Activated CD8-positive, alpha-beta T cell treated with anti-CD3 and anti-CD28 coated beads for 36 hours (primary cell): ENCODE measurements around the gene MDC1. TPM values are rescaled to one million over a fixed set of nuclear protein-coding genes. Genes with fewer than 3 reads are reported as not detected.

Experiments
- ATAC-seq: fragments of 200-7000 bp; cut with Tn5 transposase; one replicate; pipeline ENCODE4 v1.10.0; 2021; ENCODE audit warnings: mild to moderate bottlenecking, moderate library complexity
- CTCF ChIA-PET: fragments of 350-600 bp; sonication (Branson Sonifier 250); formaldehyde crosslinking; loops from one replicate; lab custom pipeline; 2021; ENCODE audit warnings: antibody characterized with exemption; lab: Charles Lee
- POLR2A ChIA-PET: fragments of 350-600 bp; sonication (Branson Sonifier 250); formaldehyde crosslinking; loops from one replicate; lab custom pipeline; 2021; ENCODE audit warnings: antibody characterized with exemption; lab: Charles Lee
- DNase-seq: peaks from one replicate; pipeline ENCODE4 v3.0.0-alpha.2; 2020
- H3K27ac Mint-ChIP-seq: one replicate; pipeline ENCODE4 v1.8.0; 2021; ENCODE audit warnings: mild to moderate bottlenecking, mixed read lengths
- H3K27me3 Mint-ChIP-seq: one replicate; pipeline ENCODE4 v1.8.0; 2021; ENCODE audit warnings: mixed read lengths
- H3K36me3 Mint-ChIP-seq: one replicate; pipeline ENCODE4 v1.8.0; 2021; ENCODE audit warnings: low read depth, mixed read lengths
- H3K4me1 Mint-ChIP-seq: one replicate; pipeline ENCODE4 v1.8.0; 2021; ENCODE audit warnings: low read depth, mixed read lengths
- H3K4me3 Mint-ChIP-seq: one replicate; pipeline ENCODE4 v1.8.0; 2021; ENCODE audit warnings: mild to moderate bottlenecking, moderate library complexity, mixed read lengths
- H3K9me3 Mint-ChIP-seq: one replicate; pipeline ENCODE4 v1.8.0; 2021; ENCODE audit warnings: mixed read lengths
- intact Hi-C: fragments of 100-400 bp; cut with micrococcal nuclease; formaldehyde crosslinking; loops from one replicate; pipeline ENCODE4 v1.10.0; 2022
- total RNA-seq, 2 experiments: library from RNA; stranded (reverse); gene quantifications; one replicate each; pipeline ENCODE4 v1.2.3, GENCODE V29; 2021
- TF ChIP-seq, protein P1 (sequence below): fragments of 200-600 bp; IDR thresholded peaks from one replicate; pipeline ENCODE4 v1.8.0; 2022; ENCODE audit warnings: antibody characterized with exemption, mild to moderate bottlenecking

Gene MDC1
- total RNA-seq, 2 experiments from 2014 or later: 80.4 to 90.7 TPM

DNA sequence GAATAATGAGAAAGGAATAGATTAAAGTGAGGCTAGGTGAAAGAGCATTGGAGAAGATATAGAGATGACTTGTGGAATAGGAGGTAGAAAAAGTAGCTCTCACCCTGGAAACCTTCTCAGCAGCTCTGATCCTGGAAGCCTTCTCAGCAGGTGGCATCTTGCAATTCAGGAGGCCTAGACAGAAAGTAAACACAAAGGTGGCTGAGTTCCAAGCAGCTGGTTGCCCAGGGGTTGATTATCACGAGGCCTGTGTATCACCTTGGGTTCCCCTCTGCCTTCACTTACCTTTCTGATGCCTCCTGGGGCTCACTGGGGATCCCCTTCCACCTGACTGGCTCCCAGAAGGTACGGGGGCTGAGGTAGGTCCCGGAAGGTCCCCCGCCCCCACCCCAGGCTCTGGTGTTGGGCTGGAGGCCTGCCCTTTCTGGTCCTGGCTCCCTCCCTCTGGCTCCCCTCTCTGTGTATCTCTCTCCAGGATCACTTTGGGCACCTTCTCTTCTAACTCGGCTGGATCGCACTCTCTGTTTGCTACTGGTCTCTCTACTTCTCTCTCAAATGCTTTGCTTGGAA lies 9.7 kb downstream of the MDC1 start:
- no peaks in the 10 kb centered on the region for H3K27me3 Mint-ChIP-seq
- intact Hi-C loops: no loop called here
- peaks cover 9% of the 10 kb centered on the region for H3K4me1 Mint-ChIP-seq
- peaks cover 71% of the 10 kb centered on the region for H3K36me3 Mint-ChIP-seq
- ATAC-seq (no peak), DNase-seq (no peak)
- TF ChIP-seq, protein P1, sequence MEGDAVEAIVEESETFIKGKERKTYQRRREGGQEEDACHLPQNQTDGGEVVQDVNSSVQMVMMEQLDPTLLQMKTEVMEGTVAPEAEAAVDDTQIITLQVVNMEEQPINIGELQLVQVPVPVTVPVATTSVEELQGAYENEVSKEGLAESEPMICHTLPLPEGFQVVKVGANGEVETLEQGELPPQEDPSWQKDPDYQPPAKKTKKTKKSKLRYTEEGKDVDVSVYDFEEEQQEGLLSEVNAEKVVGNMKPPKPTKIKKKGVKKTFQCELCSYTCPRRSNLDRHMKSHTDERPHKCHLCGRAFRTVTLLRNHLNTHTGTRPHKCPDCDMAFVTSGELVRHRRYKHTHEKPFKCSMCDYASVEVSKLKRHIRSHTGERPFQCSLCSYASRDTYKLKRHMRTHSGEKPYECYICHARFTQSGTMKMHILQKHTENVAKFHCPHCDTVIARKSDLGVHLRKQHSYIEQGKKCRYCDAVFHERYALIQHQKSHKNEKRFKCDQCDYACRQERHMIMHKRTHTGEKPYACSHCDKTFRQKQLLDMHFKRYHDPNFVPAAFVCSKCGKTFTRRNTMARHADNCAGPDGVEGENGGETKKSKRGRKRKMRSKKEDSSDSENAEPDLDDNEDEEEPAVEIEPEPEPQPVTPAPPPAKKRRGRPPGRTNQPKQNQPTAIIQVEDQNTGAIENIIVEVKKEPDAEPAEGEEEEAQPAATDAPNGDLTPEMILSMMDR: no peak
- POLR2A ChIA-PET: interaction anchor here (1.7 kb wide), 1 partner anchor 23 kb away, joined by 3 read pairs; no protein-coding TSS in a partner anchor
- CTCF ChIA-PET: interaction anchor here (1.4 kb wide), 1 partner anchor 28 kb away, joined by 3 read pairs; no protein-coding TSS in a partner anchor
- H3K27ac Mint-ChIP-seq: no peak overlapping the region
- H3K4me3 Mint-ChIP-seq: no peak overlapping the region
- H3K9me3 Mint-ChIP-seq: no peaks in the 10 kb centered on the region

DNA sequence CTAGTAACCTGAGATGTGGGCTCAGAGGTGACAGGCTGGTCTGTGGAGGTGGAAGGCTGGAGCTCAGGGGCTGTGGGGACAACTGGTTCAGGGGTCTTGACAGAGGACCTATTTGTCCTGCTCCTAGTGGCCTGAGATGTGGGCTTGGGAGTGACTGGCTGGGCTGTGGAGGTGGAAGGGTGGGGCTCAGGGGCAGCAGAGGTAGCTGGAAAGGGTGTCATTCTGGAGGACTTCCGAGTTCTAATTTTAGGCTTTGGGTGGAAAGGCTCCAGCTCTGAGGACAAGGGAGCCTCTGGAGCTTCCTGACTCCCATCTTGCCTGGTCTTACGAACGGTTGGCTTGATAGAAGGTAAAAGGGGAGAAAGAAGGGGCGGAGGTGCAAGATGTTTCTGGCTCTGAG lies 11.5 kb downstream of the MDC1 start:
- TF ChIP-seq, protein P1: no peak
- DNase-seq (no peak), ATAC-seq (no peak)
- ChIA-PET CTCF (no interaction called here), POLR2A (interaction anchor here (1.2 to 1.7 kb wide), 2 partner anchors 15 to 16 kb away, joined by 3 to 4 read pairs; partner anchors contain the start of gene NRM)
- Mint-ChIP-seq H3K27ac (no peak overlapping the region), H3K36me3 (peaks cover 55% of the 10 kb centered on the region), H3K4me1 (no peaks in the 10 kb centered on the region), H3K4me3 (no peak overlapping the region), H3K9me3 (no peaks in the 10 kb centered on the region), H3K27me3 (no peaks in the 10 kb centered on the region)
- intact Hi-C loops: no loop called here

DNA sequence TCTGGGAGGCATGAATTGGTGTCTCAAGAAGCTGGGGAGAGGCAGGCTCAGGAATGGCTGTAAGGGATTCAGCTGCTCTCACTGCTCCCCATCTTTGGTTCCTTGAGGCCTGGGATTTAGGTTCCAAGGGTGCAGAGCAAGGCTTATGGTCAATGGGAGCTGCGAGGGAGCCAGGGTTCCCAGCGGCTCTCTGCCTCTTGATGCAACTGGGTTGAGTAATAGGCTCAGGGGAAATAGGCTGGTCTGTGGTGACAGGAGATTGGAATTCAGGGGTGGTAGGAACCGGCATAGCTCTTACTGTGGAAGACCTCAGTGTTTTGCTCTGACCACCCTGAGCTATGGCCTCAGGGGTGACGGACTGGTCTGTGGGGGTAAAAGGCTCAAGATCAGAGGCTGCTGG lies 13.3 kb downstream of the MDC1 start:
- Mint-ChIP-seq H3K36me3 (peaks cover 53% of the 10 kb centered on the region), H3K27me3 (no peaks in the 10 kb centered on the region), H3K4me1 (no peaks in the 10 kb centered on the region), H3K27ac (no peak overlapping the region), H3K9me3 (no peaks in the 10 kb centered on the region), H3K4me3 (no peak overlapping the region)
- ATAC-seq: no peak
- ChIA-PET POLR2A (interaction anchor here (0.7 to 1.7 kb wide), 5 partner anchors 10 to 181 kb away, joined by 3 to 5 read pairs (median 3); partner anchors contain the start of gene DDR1), CTCF (interaction anchor here (1.0 to 1.5 kb wide), 4 partner anchors 9 to 159 kb away, joined by 3 to 4 read pairs (median 3); no protein-coding TSS in a partner anchor)
- DNase-seq: no peak
- intact Hi-C loops: no loop called here
- TF ChIP-seq, protein P1: no peak

DNA sequence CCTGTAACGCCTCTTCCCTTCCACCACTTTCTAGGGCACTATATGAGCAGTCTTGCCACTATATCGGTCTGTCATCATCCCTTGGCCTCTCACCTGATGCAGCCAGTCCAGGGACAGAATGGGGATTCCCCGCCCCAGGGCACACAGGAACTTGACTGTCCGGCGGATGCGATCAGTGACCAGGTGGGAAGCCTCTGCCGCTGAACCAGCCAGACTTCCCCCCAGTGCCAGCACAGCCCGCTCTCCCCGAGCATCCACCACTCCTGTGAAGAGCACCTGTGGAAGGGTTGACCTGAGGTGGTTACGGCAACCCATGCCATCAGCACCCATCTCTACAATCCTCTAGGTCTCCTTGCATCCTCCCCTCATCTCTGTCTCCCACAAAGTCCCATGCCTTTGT lies 14.1 kb downstream of the MDC1 start:
- intact Hi-C loops: no loop called here
- no peak for DNase-seq
- TF ChIP-seq, protein P1: no peak
- H3K36me3 Mint-ChIP-seq: peaks cover 50% of the 10 kb centered on the region
- no peaks in the 10 kb centered on the region for H3K9me3 Mint-ChIP-seq
- H3K27me3 Mint-ChIP-seq: no peaks in the 10 kb centered on the region
- POLR2A ChIA-PET: interaction anchor here (1.0 to 1.3 kb wide), 2 partner anchors 9 to 11 kb away, joined by 3 read pairs; no protein-coding TSS in a partner anchor
- no peak overlapping the region for H3K4me3 Mint-ChIP-seq
- H3K4me1 Mint-ChIP-seq: no peaks in the 10 kb centered on the region
- ATAC-seq: no peak
- CTCF ChIA-PET: no interaction called here
- no peak overlapping the region for H3K27ac Mint-ChIP-seq

DNA sequence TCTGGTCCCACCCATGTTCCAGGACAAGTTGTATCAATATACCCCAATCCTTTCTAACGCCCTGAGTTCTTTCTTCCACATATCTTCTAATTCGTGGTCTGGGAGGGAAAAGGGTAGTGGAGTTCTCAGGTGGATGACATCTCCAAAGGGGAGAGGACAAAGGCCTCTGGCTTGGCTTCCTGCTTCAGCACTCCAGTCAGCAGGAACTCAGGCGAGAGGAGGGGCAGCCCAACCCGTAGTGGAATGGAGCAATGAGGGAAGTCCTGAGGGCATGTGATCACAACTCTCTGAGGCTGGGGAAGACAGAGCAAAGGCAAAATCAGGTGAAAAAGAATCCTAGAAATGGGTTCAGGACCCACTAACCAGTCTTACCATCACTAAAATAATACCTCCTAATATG lies 16.7 kb downstream of the MDC1 start:
- DNase-seq (no peak), ATAC-seq (no peak)
- no peaks in the 10 kb centered on the region for H3K27me3 Mint-ChIP-seq
- H3K4me1 Mint-ChIP-seq: no peaks in the 10 kb centered on the region
- POLR2A ChIA-PET: no interaction called here
- peaks cover 34% of the 10 kb centered on the region for H3K36me3 Mint-ChIP-seq
- H3K27ac Mint-ChIP-seq: no peak overlapping the region
- H3K9me3 Mint-ChIP-seq: no peaks in the 10 kb centered on the region
- intact Hi-C loops: no loop called here
- TF ChIP-seq, protein P1: no peak
- no peak overlapping the region for H3K4me3 Mint-ChIP-seq
- CTCF ChIA-PET: interaction anchor here (0.9 to 1.1 kb wide), 2 partner anchors 22 to 30 kb away, joined by 3 read pairs; no protein-coding TSS in a partner anchor
